ENCODE results near the gene MBNL2.

Gene MBNL2

GRCh38 chr13:97390941-97391600, 168.9 kb downstream of the MBNL2 start:
- no peak for TF ChIP-seq CTCF (IDR thresholded peaks at IDR 0.05; ENCODE audit: low read depth, low read length)
- Histone ChIP-seq H3K36me3 (no peaks in the 10 kb centered on the region), H3K27me3 (ENCODE audit: insufficient read depth, low read depth, severe bottlenecking) (no peaks in the 10 kb centered on the region), H3K27ac (no peak overlapping the region), H3K4me3 (ENCODE audit: low read depth, low read length) (no peak overlapping the region), H3K9me3 (ENCODE audit: severe bottlenecking) (no peaks in the 10 kb centered on the region)
- DNase-seq, result no peak

GRCh38 chr13:97392020-97392419, 169.9 kb downstream of the MBNL2 start:
- Histone ChIP-seq H3K9me3 (ENCODE audit: severe bottlenecking) (no peaks in the 10 kb centered on the region), H3K36me3 (no peaks in the 10 kb centered on the region), H3K27ac (no peak overlapping the region), H3K4me3 (ENCODE audit: low read depth, low read length) (no peak overlapping the region), H3K27me3 (ENCODE audit: insufficient read depth, low read depth, severe bottlenecking) (no peaks in the 10 kb centered on the region)
- no peak for TF ChIP-seq CTCF (IDR thresholded peaks at IDR 0.05; ENCODE audit: low read depth, low read length)
- DNase-seq, result no peak

DNA sequence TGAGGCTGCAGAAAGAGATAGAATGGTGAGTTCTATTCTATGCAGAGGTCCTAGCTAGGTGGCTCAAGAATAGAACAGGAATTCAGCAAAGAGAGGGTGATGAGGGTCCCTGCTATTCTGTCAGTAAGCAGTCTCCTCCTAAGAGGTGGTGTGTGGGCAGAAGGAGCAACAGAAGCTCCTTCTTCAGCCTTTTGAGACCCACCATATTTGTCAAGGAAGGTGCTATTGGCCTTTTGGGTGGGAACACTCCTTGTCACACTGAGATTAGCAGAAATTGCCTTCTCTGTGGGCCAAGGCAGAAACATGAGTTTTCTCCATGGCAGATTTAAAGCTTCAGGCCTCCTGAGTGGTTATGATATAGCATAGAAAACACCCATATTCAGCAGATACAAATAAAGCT, 172.4 kb downstream of the MBNL2 start:
- H3K36me3 ChIP-seq, result no peaks in the 10 kb centered on the region
- no peak for TF ChIP-seq CTCF (IDR thresholded peaks at IDR 0.05; ENCODE audit: low read depth, low read length)

DNA sequence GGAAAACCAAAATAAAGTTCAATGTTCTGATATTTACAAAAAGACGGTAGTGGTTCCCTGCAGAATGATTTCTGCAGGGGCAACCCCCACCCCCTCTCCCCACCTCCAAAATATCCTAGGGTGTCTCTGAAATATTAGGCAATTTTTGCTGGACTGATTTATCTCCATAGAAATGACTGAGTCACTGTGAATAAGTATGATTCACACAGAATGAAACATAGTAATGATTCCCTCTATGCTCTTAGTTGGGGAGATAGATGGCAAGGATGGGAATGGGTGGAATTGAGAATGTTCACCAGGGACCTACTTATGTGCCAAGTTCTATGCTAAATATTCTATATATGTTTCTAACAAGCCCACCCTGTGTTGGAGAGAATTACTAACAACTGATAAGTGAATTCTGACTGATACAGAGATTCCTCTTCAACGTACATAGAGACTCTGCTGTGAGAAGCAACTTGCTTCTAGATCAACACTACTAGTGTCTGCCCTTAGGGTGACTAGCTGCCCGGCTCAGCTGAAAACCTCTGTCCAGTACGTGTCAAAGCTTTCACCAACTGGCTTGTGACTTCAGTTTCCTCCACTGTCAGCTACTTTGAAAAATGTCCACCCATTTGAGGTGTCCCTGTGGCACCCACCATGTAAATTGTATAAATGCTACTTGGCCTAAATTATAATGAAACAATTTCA, 173.5 kb downstream of the MBNL2 start:
- DNase-seq, result no peak
- no peak overlapping the region for H3K27ac ChIP-seq
- no peak for TF ChIP-seq CTCF (IDR thresholded peaks at IDR 0.05; ENCODE audit: low read depth, low read length)
- H3K27me3 ChIP-seq (ENCODE audit: insufficient read depth, low read depth, severe bottlenecking), result no peaks in the 10 kb centered on the region
- no peaks in the 10 kb centered on the region for H3K9me3 ChIP-seq (ENCODE audit: severe bottlenecking)
- no peaks in the 10 kb centered on the region for H3K36me3 ChIP-seq
- no peak overlapping the region for H3K4me3 ChIP-seq (ENCODE audit: low read depth, low read length)

More for the DNA sequence above, 172.4 kb downstream of the MBNL2 start:
- no peaks in the 10 kb centered on the region for H3K27me3 ChIP-seq (ENCODE audit: insufficient read depth, low read depth, severe bottlenecking)
- no peaks in the 10 kb centered on the region for H3K9me3 ChIP-seq (ENCODE audit: severe bottlenecking)
- DNase-seq, result no peak
- no peak overlapping the region for H3K4me3 ChIP-seq (ENCODE audit: low read depth, low read length)
- no peak overlapping the region for H3K27ac ChIP-seq

DNA sequence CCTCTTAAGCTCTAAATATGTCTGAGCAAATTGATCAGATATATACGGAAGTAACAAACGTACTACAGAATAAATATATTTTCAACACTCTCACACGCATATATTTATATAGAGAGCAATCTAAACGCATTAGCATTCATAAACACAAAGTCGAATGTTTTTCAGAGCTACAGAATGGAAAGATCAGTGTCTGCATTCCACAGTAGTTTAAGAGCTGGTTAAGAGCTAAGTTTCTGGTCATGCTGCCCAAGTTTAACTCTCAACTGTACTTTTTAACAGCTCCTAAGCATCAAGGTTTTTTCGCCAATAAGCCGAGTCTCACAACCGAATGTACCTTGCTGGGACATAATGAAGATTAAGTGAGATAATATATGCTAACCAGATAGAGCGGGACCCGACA, 175.1 kb downstream of the MBNL2 start:
- no peaks in the 10 kb centered on the region for H3K36me3 ChIP-seq
- no peak overlapping the region for H3K27ac ChIP-seq
- H3K4me3 ChIP-seq (ENCODE audit: low read depth, low read length), result no peak overlapping the region
- H3K27me3 ChIP-seq (ENCODE audit: insufficient read depth, low read depth, severe bottlenecking), result no peaks in the 10 kb centered on the region
- TF ChIP-seq CTCF (IDR thresholded peaks at IDR 0.05; ENCODE audit: low read depth, low read length), result no peak
- peaks cover 2% of the 10 kb centered on the region for H3K9me3 ChIP-seq (ENCODE audit: severe bottlenecking)
- no peak for DNase-seq

Data from WERI-Rb-1 (cell line).